IPS-11a (cell line): ENCODE results near the gene C2orf72.
A peak's percentile ranks its signal among the peaks of the same experiment; 100 is the strongest.

Experiments
- H3K4me3 ChIP-seq: one replicate; pipeline ENCODE4 v1.5.1; 2013; ENCODE audit warnings: low read depth, low read length, control low read depth

C2orf72 gene

DNA sequence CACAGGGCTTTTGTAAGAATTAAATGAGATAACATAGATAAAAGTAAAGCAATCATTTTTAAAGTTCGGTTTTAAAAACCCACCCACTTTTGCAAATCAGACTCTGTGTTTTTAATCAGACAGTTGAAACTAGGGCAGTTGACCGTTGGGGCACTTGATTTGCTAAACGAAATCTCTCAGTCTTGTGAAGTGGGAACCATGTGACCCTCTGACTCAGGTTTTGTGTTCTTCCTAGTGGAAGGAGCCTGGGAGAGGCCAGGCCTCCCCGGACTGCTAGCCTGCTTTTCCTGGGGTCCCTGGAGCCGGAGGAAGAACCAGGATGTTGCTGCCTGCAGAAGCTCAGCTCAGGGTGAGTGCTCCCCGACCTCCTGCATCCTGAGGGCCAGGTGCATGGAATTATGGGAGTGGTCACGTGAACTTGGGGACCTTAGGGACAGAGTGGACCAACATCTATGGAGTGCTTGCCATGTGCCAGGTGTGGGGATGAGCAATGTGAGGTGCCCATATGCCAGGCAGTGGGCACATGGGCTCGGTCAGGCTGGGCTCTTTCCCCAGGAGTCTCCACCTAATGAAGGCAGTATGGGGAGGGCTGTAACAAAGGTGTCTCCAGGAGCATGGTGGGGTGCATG, 3.9 kb downstream of the C2orf72 start:
- H3K4me3 ChIP-seq: no peak overlapping the region

DNA sequence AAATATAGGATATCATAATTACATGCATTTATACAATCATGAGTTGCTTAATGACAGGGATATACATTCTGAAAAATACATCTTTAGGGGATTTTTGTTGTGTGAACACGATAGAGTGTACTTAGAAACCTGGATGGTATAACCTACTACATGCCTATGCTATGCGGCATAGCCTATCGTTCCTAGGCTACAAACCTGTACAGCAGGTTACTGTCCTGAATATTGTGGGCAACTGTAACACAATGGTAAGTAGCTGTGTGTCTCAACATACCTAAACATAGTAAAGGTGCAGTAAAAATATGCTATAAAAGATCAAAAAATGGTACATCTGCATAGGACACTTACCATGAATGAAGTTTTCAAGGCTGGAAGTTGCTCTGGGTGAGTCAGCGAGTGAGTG, 6.5 kb downstream of the C2orf72 start:
- no peak overlapping the region for H3K4me3 ChIP-seq

DNA sequence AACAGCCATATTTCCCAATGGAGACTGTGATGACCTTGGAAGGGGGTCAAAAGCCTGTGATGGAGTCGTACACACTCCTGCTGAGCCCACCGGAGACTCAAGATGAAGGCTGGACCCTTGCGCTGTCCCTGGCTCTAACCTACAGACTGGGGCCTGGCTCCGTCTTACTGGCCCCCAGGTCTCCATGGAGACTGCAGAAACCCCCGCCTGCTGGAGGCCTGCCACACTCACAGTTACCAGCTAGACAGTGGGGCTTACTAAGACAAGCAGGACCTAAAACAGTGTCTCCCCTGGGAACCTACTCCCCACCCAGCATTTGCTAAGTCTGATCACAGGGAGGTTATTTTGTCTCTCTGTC, 9.6 kb downstream of the C2orf72 start:
- no peak overlapping the region for H3K4me3 ChIP-seq

DNA sequence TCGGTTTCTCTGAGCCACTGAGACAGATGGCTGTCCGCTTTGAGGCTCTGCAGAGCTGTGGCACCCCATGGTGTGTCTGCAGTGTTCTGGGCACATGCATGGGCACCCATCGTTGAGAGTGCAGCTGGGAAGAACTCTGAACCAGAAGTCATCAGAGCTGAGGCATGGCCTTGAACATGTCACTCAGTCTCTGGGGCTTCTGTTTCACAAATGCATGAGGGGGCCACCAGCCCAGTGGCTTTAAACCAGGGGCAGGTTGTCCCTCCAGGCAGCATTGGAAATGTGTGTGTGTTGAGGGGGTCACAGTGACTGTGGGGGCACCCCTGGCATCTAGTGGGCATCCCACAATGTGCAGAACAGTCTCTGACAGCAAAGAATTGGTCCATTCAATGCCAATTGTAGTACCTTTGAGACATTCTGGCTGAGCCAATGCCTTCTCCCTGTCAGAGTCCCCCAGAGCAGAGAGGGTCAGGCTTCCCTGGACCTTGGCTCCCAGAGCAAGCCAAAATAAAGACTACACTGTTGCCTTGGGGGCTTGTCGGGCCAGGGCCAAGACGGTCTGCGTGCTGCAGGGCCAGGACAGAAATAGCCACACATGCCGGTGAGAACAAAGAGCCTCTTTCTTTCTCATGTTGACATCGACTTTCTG, 10.1 kb downstream of the C2orf72 start:
- H3K4me3 ChIP-seq: no peak overlapping the region

DNA sequence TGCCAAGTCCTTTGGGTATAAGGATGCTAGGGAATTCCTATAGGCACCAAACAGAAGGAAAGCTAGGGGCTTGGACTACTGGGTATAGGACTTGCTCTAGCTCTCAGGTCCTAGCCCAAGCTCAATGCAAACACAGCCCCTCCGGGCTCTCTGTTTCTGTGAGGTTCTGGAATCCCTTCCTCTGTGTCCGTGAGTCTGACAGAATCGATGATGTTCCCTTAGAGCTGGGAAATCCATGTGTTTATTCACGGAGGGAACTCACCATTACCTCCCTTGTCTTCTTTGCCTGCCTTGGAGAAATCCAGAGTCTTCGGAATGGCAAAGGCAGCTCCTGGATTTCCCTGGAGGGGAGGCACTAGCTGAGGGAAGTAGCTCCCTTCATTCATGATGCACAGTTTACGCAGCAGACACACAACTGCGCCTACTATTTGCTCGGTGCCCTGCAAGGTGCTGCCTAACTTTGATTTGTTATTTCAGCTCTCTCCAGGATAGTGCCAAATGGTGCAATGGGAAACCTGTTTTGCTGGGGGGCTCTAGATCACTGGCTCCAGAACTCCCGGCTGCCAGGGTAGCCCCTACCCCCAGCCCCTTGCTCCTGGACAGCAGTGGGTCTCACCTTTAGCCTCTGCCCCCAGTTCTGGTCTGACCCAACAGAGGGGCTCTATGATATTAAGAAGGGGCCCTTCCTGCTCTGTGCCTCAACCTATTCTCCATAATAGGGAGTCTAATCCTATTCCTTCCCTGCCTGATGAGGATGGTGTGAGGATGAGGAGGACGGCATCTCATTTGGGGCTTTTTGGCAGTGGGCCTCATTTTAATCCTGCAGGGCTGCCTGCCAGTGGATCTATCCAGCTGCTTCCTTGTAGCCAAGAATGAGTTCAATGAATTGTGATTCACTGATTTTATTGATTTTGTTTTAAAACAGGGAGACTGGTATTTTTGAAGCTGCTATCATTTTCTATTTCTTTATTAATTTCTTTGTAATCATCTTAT, 10.9 kb downstream of the C2orf72 start:
- H3K4me3 ChIP-seq: no peak overlapping the region

DNA sequence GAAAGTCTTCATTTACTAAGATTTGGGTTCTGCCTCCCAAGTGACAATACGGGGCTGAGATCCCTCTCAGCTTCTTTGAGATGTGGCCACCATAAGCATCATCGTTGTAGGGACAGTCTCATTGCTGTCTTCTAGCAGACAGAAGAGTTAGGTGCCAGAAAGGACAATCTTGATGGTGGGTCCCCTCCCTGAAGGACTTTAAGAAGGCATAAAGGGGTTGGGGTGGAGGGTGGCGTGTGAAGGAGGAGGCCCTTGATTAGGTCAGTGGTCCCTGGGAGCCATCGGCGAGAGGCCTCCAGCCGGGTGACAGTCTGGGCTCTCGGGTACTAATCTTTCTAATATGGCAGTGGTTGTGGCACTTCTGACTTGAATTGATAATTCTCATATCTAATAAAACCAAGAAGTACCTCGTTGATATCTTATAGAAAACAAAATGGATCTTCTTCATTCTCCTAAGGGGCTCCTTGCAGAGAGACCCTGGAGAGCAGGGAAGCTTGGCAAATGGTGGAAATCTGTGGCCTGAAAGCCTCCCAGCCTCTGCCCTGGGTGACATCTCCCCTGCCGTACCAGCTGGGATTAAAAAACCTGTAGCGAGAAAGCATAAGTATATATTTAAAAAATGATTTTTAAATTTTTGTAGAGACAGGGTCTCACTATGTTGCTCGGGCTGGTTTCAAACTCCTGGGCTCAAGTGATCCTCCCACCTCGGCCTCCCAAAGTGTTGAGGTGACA, 12.1 kb downstream of the C2orf72 start:
- no peak overlapping the region for H3K4me3 ChIP-seq

DNA sequence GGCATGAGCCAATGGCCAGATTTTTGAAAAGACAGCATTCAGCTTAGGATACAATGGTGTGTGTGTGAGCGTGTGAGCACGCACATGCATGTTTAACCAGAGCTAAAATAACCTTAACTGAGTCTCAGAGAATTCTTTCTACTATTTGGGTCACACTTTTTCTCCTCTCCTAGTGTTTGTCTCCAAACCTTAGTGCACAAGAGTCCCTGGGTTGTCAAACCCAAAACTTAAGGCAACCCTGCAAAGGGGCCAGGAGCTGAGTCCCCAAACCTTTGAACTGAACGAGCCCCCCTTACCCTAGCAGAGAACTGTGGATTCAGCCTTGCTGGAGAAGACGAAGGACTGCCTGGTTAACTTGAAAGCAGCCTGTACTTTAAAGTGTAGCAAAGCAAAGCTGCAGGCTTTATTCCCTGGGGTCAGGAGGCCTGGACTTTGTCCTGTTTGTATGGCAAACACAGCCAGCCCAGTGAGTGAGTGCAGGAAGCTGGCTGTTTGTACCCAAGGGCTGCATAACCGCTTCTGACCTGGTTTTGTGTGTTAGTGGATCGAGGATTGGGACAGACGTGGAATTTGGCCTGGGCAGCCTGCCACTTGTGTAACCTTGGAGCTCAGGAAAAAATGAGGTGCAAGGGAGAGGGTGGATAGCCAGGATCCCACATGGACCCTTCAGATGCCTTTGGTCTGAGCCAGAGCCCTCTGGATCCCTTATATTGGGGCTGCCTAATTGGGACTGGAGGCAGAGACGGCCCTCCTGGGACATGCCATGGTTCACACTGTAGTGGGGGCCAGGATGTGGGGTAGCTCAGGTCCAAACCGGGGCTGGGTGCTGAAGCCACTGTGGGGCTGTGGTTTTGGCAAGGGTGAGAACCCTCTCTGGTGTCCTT, 12.9 kb downstream of the C2orf72 start:
- H3K4me3 ChIP-seq: no peak overlapping the region

DNA sequence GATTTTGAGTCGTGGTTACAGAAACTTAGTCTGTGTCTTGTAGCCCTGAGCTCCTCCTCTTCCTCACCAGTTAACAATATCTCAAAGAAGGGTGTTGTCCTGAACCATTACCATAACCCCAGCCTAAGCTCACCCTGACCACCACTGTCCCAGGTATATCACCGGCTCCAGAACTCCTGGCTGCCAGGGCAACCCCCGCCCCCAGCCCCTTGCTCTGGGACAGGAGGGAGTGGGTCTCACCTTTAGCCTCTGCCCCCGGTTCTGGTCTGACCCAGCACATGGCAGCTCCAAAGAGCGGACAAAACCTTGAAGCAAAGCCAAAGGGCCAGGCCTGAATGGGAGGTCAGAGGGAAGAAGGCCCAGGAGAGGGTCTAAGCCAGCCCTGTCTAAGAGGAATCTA, 13.8 kb downstream of the C2orf72 start:
- H3K4me3 ChIP-seq: no peak overlapping the region

DNA sequence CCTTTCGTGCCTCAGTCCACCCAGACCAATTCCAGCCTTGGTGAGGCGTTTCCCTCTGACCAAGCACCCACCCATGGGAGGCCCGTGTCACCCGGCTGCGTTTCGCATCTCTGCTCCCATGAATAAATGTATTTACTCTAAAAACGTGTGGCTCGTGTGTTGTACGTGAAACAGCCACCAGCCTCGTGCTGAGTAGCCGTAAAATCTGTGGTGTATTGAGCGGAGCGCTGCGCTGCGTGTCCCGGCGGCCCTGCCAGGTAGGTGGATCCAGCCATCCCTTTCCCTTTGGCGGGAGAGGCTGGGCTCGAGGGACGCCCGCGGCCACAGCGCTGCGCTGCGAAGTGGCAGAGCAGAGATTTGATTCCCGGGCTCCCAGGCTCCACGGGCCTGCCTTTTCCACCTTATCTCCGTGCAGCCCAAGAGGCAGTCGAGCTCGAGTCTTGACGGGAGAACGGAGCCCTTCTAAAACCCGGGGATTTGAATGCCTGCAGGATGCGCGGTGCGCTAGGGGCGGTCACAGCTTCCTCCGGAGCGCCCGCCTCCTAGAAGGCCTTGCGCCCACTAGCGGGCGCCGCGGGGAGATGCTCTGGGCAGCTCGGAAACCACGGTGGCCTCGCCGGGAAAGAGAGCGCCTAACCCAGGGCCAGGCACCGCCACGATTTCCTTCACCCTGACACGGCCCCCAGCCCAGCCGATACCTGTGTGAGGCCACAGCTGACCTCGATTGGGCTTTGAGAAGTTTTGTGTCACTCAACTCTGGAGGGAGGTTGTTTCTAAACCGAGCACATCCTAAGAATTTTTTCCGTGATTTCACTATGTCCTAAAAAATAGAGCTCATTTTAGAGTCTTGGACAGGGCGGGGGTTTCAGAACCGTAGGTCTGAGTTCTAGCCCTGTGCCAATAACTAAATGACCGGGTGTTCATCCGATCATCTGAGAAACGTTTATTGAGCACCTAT, 15.4 kb downstream of the C2orf72 start:
- H3K4me3 ChIP-seq: peak overlapping the region; percentile 33

DNA sequence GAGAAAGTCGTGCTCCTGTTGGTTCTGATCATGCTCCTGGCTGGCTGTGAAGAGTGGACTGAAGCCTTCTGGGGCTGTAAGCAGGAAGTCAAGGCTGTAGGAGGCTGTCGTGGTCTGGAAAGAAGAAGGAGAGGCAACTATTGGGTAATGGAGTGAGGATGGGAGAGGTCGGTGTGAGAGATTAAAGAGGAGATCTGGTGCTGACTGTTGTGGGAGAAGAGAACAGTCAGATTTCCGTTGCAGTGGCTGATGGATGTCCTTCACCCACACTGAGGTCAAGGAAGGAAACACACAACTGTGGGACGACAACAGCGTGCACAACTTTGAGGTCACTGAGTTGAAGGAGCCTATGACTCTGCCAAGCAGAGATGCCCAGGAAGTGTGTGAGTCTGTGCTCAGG, 16.5 kb downstream of the C2orf72 start:
- no peak overlapping the region for H3K4me3 ChIP-seq

DNA sequence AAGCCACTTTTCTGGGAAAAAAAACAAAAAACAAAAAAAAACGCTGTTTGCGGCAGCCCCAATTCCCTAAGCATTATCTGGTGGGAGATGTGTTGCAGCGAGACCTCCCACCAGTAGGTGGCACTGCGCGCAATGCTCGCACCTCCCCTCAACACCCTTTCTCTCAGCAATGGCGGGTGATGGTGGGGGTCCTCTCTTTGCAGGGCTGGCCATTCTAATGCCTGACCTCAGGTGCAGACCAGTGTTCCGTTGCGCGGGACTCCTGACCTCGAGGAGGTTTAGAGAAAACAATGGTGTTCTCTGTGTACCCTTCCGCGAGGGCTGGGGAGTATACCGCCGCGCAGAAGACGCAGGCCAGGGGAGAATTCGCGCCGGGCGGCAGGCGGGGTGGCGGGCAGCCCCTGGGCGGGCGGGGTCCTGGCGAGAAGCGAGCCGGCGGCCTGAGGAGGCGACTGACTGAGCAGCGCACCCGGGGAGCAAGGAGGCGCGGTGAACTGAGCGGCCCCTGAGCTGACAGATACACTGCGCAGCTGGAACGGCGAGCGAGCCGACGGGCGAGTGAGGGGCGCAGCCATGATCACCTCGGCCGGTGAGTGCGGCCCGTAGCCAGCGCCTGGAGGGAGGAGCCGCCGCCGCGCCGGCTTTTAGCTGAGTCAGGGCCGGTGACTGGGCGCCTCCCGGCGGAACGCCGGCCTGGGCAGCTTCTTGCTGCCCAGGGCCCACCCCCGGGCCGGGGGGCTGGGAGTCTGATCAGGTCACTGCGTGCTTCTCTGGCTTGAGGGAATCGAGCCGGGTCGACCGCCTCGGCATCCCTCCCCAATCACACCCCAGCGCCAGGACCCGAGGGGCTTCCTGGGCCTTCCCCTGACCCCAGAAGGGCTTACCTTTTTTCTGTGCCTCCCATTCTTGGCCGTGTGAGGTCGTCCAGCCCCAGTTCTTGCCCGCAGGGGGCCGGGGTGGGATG, 19.4 kb downstream of the C2orf72 start, which contains the start of gene PSMD1:
Gene PSMD1, plus strand, starts transcription at position 415 of the 964 bp plus-strand sequence. Its CDS starts 159 bp downstream, at position 574.
- H3K4me3 ChIP-seq: peak within 1 kb of the TSS; percentile 96

DNA sequence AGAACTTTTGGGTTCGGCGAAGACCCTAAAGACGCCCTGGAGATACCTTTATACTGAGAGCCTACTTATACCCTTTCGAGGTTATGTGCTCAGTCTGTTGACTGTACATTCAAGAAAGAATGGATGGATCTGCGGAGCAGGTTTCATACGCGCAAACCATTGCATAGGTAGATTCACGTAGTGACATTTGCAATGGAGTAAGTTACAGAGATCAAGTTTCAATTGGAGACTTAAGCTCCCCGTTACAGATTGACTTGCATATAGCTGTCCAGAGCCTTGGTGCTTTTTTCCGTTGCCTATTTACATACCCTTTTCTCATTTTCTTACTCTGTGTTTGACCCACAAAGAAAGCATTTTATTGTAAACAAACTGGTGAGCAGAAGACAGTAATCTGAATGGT, 20.3 kb downstream of the C2orf72 start:
- H3K4me3 ChIP-seq: peak overlapping the region; percentile 96

DNA sequence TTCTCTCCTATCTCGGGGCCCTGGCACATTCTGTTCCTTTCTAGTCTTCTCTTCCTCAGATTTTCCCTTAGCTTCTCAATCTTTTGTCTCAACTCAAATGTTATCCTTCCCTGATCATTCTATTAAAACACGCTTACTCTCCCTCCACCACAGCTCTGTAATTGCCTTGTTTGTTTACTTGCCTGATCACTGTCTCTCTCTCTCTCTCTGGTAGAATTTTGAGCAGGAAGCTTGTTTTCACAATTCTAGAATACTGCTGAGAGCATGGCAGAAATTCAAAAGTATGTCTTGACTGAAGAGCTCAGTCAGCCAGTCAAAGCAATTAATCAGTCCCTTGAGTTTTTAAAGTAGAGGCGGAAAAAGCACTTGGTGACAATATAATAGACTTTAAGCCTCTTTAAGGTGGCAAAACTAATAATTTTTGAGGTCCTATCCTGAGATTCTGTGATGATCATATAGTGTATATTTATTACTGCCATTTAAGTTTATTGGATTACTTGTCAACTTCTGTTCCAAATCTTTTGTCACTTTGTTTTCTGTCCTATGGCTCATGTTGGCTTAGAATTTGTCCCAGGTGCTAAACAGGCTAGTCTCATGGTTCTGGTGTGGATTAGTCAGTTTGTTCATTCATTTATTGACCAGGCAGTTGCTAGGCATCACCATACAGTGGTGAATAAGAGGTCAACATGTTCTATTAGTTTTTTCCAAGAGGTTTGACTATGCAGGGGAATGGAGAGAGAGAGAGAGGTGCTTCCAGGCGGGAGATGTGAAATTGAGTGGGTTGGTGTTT, 21.6 kb downstream of the C2orf72 start:
- H3K4me3 ChIP-seq: no peak overlapping the region

DNA sequence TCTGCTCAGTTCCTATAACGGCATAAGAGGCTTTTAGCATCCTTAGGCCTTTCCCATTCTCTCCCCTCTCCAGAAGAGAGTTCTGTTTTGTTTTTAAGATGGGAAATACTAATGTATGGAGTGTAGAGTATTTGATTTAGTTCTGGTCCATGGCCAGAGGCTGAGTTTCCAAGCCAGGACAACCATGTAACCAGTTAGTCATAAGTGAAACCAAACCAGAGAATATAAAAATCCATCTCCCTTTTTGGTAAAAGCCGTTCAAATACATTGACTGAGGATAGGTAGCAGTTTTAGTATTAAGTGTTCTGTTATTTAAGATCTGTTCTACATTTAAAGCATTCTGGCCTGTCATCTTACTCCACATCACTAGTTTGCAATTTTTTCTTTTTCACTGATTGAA, 22.4 kb downstream of the C2orf72 start:
- no peak overlapping the region for H3K4me3 ChIP-seq

DNA sequence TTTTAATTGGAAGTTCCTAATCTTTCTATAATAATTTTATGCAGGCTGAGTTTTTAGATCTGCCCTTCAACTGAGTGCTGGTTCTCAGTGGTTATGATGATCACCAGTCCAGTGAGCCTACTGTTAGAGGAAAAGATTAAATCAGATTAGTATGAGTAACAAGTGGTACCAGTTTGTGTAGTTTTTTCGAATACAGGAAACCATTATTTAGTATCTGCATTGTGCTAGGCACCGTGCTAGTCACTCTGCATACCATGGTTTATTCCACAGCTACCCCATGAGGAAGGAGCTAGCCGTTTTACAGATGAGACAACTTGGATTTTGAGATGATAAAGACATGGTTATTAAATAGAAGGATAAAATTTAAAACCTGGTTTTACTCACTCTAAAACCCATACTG, 25.5 kb downstream of the C2orf72 start:
- no peak overlapping the region for H3K4me3 ChIP-seq

DNA sequence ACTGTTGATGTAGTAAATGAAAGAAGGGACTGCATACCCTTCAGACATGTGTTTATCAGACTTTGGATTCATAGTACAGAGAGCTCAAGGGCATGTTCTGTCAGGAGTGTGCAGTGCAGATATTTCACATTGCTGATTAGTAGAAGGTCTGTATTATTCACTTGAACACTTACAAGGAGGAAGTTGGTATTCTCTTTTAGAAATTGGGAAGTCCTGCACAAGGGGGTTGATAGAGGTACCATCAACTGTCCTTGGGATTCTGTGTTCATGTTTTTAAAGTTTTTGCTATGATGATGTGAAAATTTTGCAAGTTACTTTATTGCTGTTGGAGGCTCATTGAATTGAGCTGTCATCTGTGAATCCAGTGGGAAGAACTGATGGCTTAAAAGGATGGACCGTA, 26.0 kb downstream of the C2orf72 start:
- H3K4me3 ChIP-seq: no peak overlapping the region

DNA sequence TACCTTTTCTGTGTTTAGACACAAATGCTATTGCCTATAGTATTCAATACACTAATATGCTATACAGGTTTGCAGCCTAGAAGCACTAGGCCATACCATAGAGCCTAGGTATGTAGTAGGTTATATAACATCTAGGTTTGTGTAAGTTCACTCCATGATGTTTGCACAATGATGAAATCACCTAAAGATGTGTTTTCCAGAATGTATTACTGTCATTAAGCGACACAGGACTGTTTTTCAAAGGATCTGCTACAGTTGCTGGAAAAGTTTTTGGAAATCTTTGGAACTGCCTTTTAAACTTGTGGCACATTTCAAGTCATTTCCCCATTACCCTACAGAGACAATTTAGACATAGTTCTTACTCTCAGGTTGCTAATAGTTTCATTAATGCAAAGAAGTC, 28.6 kb downstream of the C2orf72 start:
- H3K4me3 ChIP-seq: no peak overlapping the region
